HCT116 (cell line): ENCODE results near the gene CLCN1. TPM values are rescaled to one million over a fixed set of nuclear protein-coding genes. Genes with fewer than 3 reads are reported as not detected.
A peak's percentile ranks its signal among the peaks of the same experiment; 100 is the strongest.

ENCODE experiments used
- ATAC-seq: fragments of 200-7000 bp; cut with Tn5 transposase; 2 replicates; pipeline ENCODE4 v1.9.1; 2020; ENCODE audit warnings: mild to moderate bottlenecking, moderate library complexity
- BruUV-seq: library from RNA; stranded (reverse); fragments of 400-500 nt; replicated peaks from 2 replicates; lab custom pipeline; 2021; lab: Mats Ljungman, UMichigan
- CTCF ChIA-PET: fragments of 300-600 bp; sonication (Branson Sonifier 250); formaldehyde crosslinking; loops from one replicate; lab custom pipeline; 2021; ENCODE audit warnings: antibody characterized with exemption; lab: Charles Lee
- POLR2A ChIA-PET: fragments of 300-600, 350-600 bp; sonication (Branson Sonifier 250); formaldehyde crosslinking; loops from one replicate; lab custom pipeline; 2021; ENCODE audit warnings: antibody characterized with exemption; lab: Charles Lee
- RAD21 ChIA-PET, 2 experiments: fragments of 300-600 bp; sonication (Branson Sonifier 250); formaldehyde crosslinking; loops; one replicate each; lab custom pipeline; 2023; ENCODE audit warnings: low total read pairs in 2 of 2; ENCODE audit not compliant: uncharacterized antibody in 2 of 2, unreplicated experiment in 2 of 2, low non-redundant PET in 1 of 2; lab: Charles Lee
- DNase-seq: peaks from one replicate; pipeline ENCODE4 v3.0.0-alpha.2; 2010; ENCODE audit warnings: low read depth, low spot score
- H2AFZ ChIP-seq: fragments of 200-600 bp; shearing (Covaris generic), sonication (generic); 2 replicates; pipeline ENCODE4 v1.6.1; 2017; ENCODE audit warnings: low read depth, mixed run types, mixed read lengths, antibody characterized with exemption, low read length; ENCODE audit not compliant: poor library complexity, severe bottlenecking
- H3K27ac ChIP-seq: 2 replicates; pipeline ENCODE4 v1.5.1; 2012; ENCODE audit warnings: low read depth, low read length
- H3K27me3 ChIP-seq: fragments of 200-600 bp; sonication (generic); 2 replicates; pipeline ENCODE4 v1.6.1; 2016; ENCODE audit warnings: mixed run types, low read length, mixed read lengths; ENCODE audit not compliant: insufficient read depth
- H3K36me3 ChIP-seq, 2 experiments: fragments of 200-500 bp in 1 of 2; fragments of 200-600 bp in 1 of 2; sonication (Bioruptor generic) in 1 of 2; sonication (generic) in 1 of 2; 2 replicates each; pipeline versions ENCODE4 v1.5.1 to v1.6.1; 2014 to 2016; ENCODE audit warnings: low read length in 2 of 2, inconsistent platforms in 1 of 2, mixed read lengths in 1 of 2, mixed run types in 1 of 2; ENCODE audit not compliant: insufficient read depth in 2 of 2, control insufficient read depth in 1 of 2
- H3K4me1 ChIP-seq, 2 experiments: fragments of 200-600 bp in 1 of 2; sonication (generic) in 1 of 2; 2 replicates each; pipeline versions ENCODE4 v1.5.1 to v1.6.1; 2012 to 2017; ENCODE audit warnings: low read length in 2 of 2, inconsistent platforms in 1 of 2, mild to moderate bottlenecking in 1 of 2, mixed read lengths in 1 of 2, mixed run types in 1 of 2, moderate library complexity in 1 of 2; ENCODE audit not compliant: insufficient read depth in 2 of 2, control insufficient read depth in 1 of 2
- H3K4me2 ChIP-seq: fragments of 200-600 bp; sonication (generic); 2 replicates; pipeline ENCODE4 v1.6.1; 2017; ENCODE audit warnings: mixed run types, low read length, mixed read lengths
- H3K4me3 ChIP-seq, 2 experiments: fragments of 200-600 bp in 1 of 2; sonication (generic) in 1 of 2; replicated peaks in 1 of 2; 2 replicates each; pipeline ENCODE4 v1.5.1; 2011 to 2016; ENCODE audit warnings: low read length in 2 of 2, control low read depth in 1 of 2, low read depth in 1 of 2, mild to moderate bottlenecking in 1 of 2, mixed read lengths in 1 of 2, mixed run types in 1 of 2
- H3K79me2 ChIP-seq: fragments of 200-600 bp; sonication (generic); 2 replicates; pipeline ENCODE4 v1.6.1; 2017; ENCODE audit warnings: mild to moderate bottlenecking, mixed run types, low read length, moderate library complexity, mixed read lengths; ENCODE audit not compliant: insufficient read depth
- H3K9ac ChIP-seq: fragments of 200-600 bp; sonication (generic); 2 replicates; pipeline ENCODE4 v1.6.1; 2016; ENCODE audit warnings: low read length, mixed read lengths
- H3K9me2 ChIP-seq: fragments of 200-600 bp; sonication (generic), shearing (Covaris generic); 2 replicates; pipeline ENCODE4 v1.6.1; 2017; ENCODE audit warnings: mixed run types, mild to moderate bottlenecking, moderate library complexity; ENCODE audit not compliant: insufficient read depth
- H3K9me3 ChIP-seq, 2 experiments: fragments of 200-500 bp in 1 of 2; fragments of 200-600 bp in 1 of 2; sonication (Bioruptor generic) in 1 of 2; sonication (generic) in 1 of 2; 2 replicates each; pipeline ENCODE4 v1.6.1; 2014 to 2017; ENCODE audit warnings: low read length in 2 of 2, mixed read lengths in 2 of 2, inconsistent platforms in 1 of 2, low read depth in 1 of 2, mild to moderate bottlenecking in 1 of 2, mixed run types in 1 of 2, moderate library complexity in 1 of 2; ENCODE audit not compliant: control insufficient read depth in 1 of 2, insufficient read depth in 1 of 2
- H4K20me1 ChIP-seq: fragments of 200-600 bp; sonication (generic), shearing (Covaris generic); 2 replicates; pipeline ENCODE4 v1.6.1; 2017; ENCODE audit warnings: mixed run types, mild to moderate bottlenecking, moderate library complexity; ENCODE audit not compliant: insufficient read depth
- CBX3 ChIP-seq: IDR thresholded peaks from 2 replicates; pipeline ENCODE4 v1.6.1; 2012; ENCODE audit warnings: low read depth
- CTCF ChIP-seq, 3 experiments: fragments of 200-600 bp in 1 of 3; sonication (generic) in 1 of 3; IDR thresholded peaks in 2 of 3; conservative IDR thresholded peaks in 1 of 3; 2 replicates each; pipeline ENCODE4 v1.5.1; 2012 to 2017; ENCODE audit warnings: low read depth in 2 of 3, low read length in 2 of 3, antibody characterized with exemption in 1 of 3, borderline replicate concordance in 1 of 3, control low read depth in 1 of 3, mild to moderate bottlenecking in 1 of 3, mixed read lengths in 1 of 3, mixed run types in 1 of 3, moderate library complexity in 1 of 3; ENCODE audit not compliant: insufficient read depth in 1 of 3
- EGR1 ChIP-seq: IDR thresholded peaks from 2 replicates; pipeline ENCODE4 v1.6.1; 2012; ENCODE audit warnings: low read depth
- EZH2 ChIP-seq: fragments of 200-600 bp; sonication (generic); IDR thresholded peaks from 2 replicates; pipeline ENCODE4 v1.6.1; 2017; ENCODE audit warnings: antibody characterized with exemption, mixed run types
- EZH2phosphoT487 ChIP-seq: fragments of 200-600 bp; IDR thresholded peaks from 2 replicates; pipeline ENCODE4 v1.6.1; 2018; ENCODE audit warnings: antibody characterized with exemption, borderline replicate concordance
- FOSL1 ChIP-seq: IDR thresholded peaks from 2 replicates; pipeline ENCODE4 v1.6.1; 2012; ENCODE audit warnings: low read depth
- POLR2A ChIP-seq: IDR thresholded peaks from 2 replicates; pipeline ENCODE4 v1.7.0; 2011; ENCODE audit warnings: borderline replicate concordance; ENCODE audit not compliant: insufficient read depth, insufficient read length; ENCODE audit errors: extremely low read depth
- RAD21 ChIP-seq: IDR thresholded peaks from 2 replicates; pipeline ENCODE4 v1.6.1; 2012; ENCODE audit warnings: low read depth, mild to moderate bottlenecking
- SIN3A ChIP-seq: IDR thresholded peaks from 2 replicates; pipeline ENCODE4 v1.6.1; 2012; ENCODE audit warnings: low read depth
- SP1 ChIP-seq: IDR thresholded peaks from 2 replicates; pipeline ENCODE4 v1.6.1; 2012; ENCODE audit warnings: low read depth
- SRF ChIP-seq: IDR thresholded peaks from 2 replicates; pipeline ENCODE4 v1.6.1; 2012; ENCODE audit warnings: low read depth
- TCF7L2 ChIP-seq: IDR thresholded peaks from 2 replicates; pipeline ENCODE4 v1.7.0; 2011; ENCODE audit warnings: borderline replicate concordance, inconsistent platforms; ENCODE audit not compliant: insufficient read depth, insufficient read length; ENCODE audit errors: extremely low read depth
- intact Hi-C: fragments of 100-400 bp; cut with micrococcal nuclease; formaldehyde crosslinking; loops from 2 replicates; pipeline ENCODE4 v1.10.0; 2022
- total RNA-seq: library from RNA; stranded (reverse); gene quantifications from one replicate; pipeline ENCODE4 v1.2.1, GENCODE V29; 2021; ENCODE audit not compliant: unreplicated experiment
- TF ChIP-seq, protein P1 (sequence below): IDR thresholded peaks from 2 replicates; pipeline ENCODE4 v1.6.1; 2012; ENCODE audit warnings: low read depth

The CLCN1 gene
- total RNA-seq, 1 experiment from 2014 or later, result 0.47 TPM

GRCh38 chr7:143373255-143373794 lies 57.4 kb downstream of the CLCN1 start:
- Histone ChIP-seq H3K27me3 (no peaks in the 10 kb centered on the region), H3K9me3 (no peaks in the 10 kb centered on the region), H4K20me1 (no peaks in the 10 kb centered on the region), H3K4me1 (peaks cover 2 to 42% of the 10 kb centered on the region in 2 experiments), H3K9ac (no peak overlapping the region), H3K4me2 (no peak overlapping the region), H3K4me3 (no peak overlapping the region), H3K79me2 (no peaks in the 10 kb centered on the region), H2AFZ (no peak overlapping the region), H3K36me3 (no peaks in the 10 kb centered on the region), H3K9me2 (no peaks in the 10 kb centered on the region), H3K27ac (no peak overlapping the region)
- CTCF ChIA-PET, result interaction anchor here (0.8 to 1.5 kb wide), 3 partner anchors 28 to 133 kb away, joined by 3 to 4 read pairs (median 3); partner anchors contain the start of gene EPHA1
- no peak for TF ChIP-seq EGR1
- TF ChIP-seq POLR2A, result no peak
- TF ChIP-seq RAD21, result peak; percentile 62
- TF ChIP-seq TCF7L2, result no peak
- no peak for TF ChIP-seq SIN3A
- TF ChIP-seq CTCF (IDR thresholded peaks at IDR 0.05 in 2 of 3, conservative IDR thresholded peaks at IDR 0.05 in 1 of 3; ENCODE audit: borderline replicate concordance in 1 of 3, insufficient read depth in 1 of 3, low read depth in 2 of 3, low read length in 2 of 3), result peak; percentile 26 to 43 (median 36); a peak in 4 of 6 replicates
- BruUV-seq, result no TSS peak
- intact Hi-C loops, result loop anchor here (2.0 kb wide), 1 partner anchor 53 kb away; no protein-coding TSS in a partner anchor
- no peak for DNase-seq
- ATAC-seq, result peak; percentile 51
- RAD21 ChIA-PET, result interaction anchor here in 1 of 2 experiments (1.0 kb wide), 1 partner anchor 51 kb away, joined by 3 read pairs; no protein-coding TSS in a partner anchor
- POLR2A ChIA-PET, result no interaction called here

GRCh38 chr7:143374561-143374960 lies 58.6 kb downstream of the CLCN1 start:
- no peak overlapping the region for H2AFZ ChIP-seq
- H3K79me2 ChIP-seq, result peaks cover 5% of the 10 kb centered on the region; the same call in 1 of the 2 replicates
- no peaks in the 10 kb centered on the region for H3K9me2 ChIP-seq
- BruUV-seq, result no TSS peak
- ATAC-seq (no peak), DNase-seq (no peak)
- H3K36me3 ChIP-seq, result no peaks in the 10 kb centered on the region
- no peaks in the 10 kb centered on the region for H3K27me3 ChIP-seq
- POLR2A ChIA-PET, result no interaction called here
- peaks cover 7 to 38% of the 10 kb centered on the region in 2 experiments for H3K4me1 ChIP-seq
- H3K27ac ChIP-seq, result no peak overlapping the region
- no peaks in the 10 kb centered on the region for H3K9me3 ChIP-seq
- RAD21 ChIA-PET, result no interaction called here
- no peak overlapping the region for H3K9ac ChIP-seq
- CTCF ChIA-PET, result no interaction called here
- H4K20me1 ChIP-seq, result no peaks in the 10 kb centered on the region
- intact Hi-C loops, result no loop called here
- no peak overlapping the region for H3K4me2 ChIP-seq
- no peak overlapping the region for H3K4me3 ChIP-seq
- TF ChIP-seq SP1 (no peak), FOSL1 (no peak), CBX3 (no peak), EZH2 (no peak), EZH2phosphoT487 (no peak), POLR2A (no peak), SRF (no peak)
- TF ChIP-seq, protein P1, sequence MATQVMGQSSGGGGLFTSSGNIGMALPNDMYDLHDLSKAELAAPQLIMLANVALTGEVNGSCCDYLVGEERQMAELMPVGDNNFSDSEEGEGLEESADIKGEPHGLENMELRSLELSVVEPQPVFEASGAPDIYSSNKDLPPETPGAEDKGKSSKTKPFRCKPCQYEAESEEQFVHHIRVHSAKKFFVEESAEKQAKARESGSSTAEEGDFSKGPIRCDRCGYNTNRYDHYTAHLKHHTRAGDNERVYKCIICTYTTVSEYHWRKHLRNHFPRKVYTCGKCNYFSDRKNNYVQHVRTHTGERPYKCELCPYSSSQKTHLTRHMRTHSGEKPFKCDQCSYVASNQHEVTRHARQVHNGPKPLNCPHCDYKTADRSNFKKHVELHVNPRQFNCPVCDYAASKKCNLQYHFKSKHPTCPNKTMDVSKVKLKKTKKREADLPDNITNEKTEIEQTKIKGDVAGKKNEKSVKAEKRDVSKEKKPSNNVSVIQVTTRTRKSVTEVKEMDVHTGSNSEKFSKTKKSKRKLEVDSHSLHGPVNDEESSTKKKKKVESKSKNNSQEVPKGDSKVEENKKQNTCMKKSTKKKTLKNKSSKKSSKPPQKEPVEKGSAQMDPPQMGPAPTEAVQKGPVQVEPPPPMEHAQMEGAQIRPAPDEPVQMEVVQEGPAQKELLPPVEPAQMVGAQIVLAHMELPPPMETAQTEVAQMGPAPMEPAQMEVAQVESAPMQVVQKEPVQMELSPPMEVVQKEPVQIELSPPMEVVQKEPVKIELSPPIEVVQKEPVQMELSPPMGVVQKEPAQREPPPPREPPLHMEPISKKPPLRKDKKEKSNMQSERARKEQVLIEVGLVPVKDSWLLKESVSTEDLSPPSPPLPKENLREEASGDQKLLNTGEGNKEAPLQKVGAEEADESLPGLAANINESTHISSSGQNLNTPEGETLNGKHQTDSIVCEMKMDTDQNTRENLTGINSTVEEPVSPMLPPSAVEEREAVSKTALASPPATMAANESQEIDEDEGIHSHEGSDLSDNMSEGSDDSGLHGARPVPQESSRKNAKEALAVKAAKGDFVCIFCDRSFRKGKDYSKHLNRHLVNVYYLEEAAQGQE, result no peak
